Loucy (cell line): ENCODE data around the gene FAM222B.

Source experiments
- EZH2phosphoT487 ChIP-seq: fragments of 200-600 bp; IDR thresholded peaks from 2 replicates; pipeline ENCODE4 v1.6.1; 2018; ENCODE audit warnings: antibody characterized with exemption, mild to moderate bottlenecking, moderate library complexity, borderline replicate concordance
- TF ChIP-seq, protein P1 (sequence below): fragments of 200-600 bp; sonication (generic); conservative IDR thresholded peaks from 2 replicates; pipeline ENCODE4 v1.5.1; 2014; ENCODE audit warnings: mild to moderate bottlenecking, antibody characterized with exemption, low read length

DNA sequence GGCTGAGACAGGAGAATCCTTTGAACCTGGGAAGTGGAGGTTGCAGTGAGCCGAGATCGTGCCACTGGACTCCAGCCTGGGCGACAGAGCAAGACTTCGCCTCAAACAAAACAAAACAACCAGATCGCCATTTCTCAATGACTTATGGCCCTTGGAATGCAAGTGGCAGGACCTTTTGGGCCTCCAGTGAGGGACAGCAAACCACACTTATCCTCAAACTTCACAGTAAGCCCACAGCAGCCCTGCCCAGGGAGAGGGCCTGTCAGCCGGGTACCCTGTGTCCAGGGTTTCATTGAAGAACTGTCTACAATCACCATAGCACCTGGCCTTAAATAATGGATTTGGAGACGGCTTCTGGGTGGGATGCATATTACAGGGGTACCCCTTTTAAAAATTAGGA, 87.1 kb downstream of the FAM222B start:
- TF ChIP-seq, protein P1, sequence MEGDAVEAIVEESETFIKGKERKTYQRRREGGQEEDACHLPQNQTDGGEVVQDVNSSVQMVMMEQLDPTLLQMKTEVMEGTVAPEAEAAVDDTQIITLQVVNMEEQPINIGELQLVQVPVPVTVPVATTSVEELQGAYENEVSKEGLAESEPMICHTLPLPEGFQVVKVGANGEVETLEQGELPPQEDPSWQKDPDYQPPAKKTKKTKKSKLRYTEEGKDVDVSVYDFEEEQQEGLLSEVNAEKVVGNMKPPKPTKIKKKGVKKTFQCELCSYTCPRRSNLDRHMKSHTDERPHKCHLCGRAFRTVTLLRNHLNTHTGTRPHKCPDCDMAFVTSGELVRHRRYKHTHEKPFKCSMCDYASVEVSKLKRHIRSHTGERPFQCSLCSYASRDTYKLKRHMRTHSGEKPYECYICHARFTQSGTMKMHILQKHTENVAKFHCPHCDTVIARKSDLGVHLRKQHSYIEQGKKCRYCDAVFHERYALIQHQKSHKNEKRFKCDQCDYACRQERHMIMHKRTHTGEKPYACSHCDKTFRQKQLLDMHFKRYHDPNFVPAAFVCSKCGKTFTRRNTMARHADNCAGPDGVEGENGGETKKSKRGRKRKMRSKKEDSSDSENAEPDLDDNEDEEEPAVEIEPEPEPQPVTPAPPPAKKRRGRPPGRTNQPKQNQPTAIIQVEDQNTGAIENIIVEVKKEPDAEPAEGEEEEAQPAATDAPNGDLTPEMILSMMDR = no peak
- no peak for TF ChIP-seq EZH2phosphoT487
